ENCODE data around the gene FDXACB1.

The FDXACB1 gene

GRCh38 chr11:111841370-111842053 is 37.5 kb downstream of the FDXACB1 start:
- peak; percentile 84 for DNase-seq

DNA sequence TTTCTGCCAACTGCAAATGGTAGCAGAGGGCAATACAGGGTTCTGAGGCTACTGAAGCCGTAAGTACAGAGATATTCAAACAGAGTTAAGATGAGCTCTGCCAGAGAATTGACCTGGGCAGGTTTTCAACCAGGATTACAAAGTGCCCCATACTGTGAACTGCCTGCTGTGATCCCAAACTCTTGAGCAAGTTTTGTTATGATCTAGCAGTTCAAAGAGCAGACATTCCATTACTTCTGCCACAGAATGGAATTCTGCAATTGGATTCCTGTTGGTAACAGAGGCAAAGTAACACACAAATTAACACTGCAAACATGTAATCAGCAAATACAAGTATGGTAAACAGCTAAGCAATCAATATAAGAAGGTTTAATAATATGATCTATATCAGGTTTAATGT is 38.8 kb downstream of the FDXACB1 start:
- DNase-seq, result no peak

DNA sequence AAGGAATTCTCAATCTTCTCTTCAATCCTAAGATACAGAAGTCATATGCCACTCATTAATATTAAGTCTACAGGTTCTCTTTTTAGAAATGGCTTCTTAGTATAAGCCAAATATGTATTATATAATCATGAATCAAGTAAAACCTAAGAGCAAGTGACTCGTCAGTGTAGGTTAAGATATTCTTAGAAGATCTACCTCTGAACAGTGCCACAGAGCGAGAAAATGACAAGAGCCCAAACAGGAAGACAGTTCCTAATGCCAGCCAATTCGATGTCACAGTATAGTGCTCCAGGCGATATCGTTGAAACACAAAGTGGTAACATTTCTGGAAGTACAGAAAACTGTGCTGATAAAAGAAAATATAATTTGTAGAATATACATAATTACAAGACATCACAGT is 40.9 kb downstream of the FDXACB1 start:
- DNase-seq, result no peak

GRCh38 chr11:111837366-111837891 is 41.5 kb downstream of the FDXACB1 start:
- no peak for DNase-seq

DNA sequence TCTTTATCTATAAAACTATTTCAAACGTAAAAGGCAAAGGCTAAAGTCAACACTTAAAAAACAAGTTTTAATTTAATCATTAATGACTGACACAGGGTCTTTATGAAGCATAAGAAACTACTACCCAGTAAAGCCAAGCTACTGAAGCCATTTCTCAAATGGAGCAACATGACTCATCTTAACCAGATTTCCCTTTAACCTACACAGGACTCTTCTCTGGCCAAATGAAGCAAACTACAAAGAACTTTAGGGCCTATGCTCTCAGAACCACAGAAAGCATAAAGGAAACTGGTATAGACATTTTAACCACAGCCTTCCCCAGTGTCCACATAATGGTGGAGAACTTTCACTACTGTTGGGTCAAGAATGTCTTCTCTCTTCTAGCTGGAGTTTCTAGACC is 42.2 kb downstream of the FDXACB1 start:
- DNase-seq, result no peak

DNA sequence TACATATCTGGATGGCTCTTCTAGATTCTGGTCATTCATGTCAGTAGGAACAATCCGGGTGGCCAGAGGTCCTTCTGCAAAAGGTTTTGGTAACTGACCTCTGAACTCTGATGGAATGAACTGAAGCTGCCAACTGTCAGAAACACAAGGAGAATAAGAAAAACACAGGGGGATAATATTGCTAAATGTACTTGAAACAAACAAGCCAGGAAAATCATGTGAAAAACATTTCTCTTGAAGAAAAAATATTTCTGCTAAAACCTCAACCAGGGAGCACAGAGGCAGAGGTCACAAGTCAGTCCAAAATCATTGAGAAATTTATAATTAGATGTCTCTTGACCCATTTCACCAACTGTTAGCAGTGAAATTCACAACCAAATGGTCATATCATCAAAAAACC is 42.8 kb downstream of the FDXACB1 start:
- no peak for DNase-seq

- DNase-seq, result no peak
Observed at GRCh38 chr11:111835665-111836064, 43.3 kb downstream of the FDXACB1 start.

DNA sequence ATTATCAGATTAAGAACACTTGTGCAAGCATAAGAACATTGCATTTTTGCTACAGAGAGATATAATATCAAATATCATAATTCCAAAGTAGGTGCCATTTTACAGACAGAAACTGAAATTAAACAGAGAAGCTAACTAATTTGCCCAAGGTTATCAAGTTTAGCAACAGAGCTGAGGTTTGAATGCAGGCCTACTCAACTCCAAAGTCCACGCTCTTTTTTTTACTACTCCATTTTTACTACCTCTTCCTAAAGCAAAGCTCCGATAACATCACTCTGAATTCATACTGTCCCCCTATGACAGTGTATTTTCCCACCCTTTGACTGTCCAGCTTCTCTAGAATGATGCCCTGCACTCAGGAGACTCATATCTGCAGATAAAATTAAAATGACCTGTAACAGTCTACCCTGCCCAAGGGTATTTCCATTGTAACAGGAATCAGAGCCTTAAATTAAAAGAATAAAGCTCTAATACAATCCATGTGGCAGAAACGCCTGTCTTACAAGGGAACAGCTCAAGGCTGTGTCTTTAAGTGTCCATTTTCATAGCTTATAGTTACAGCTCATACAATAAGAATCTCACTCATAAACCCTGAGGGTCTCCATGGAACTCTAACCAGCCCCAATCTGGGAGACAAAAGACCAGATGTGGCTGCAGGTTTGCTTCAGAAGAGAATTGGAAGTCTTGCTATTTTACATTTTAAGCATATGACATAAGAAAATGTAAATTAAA is 44.4 kb downstream of the FDXACB1 start:
- no peak for DNase-seq

DNA sequence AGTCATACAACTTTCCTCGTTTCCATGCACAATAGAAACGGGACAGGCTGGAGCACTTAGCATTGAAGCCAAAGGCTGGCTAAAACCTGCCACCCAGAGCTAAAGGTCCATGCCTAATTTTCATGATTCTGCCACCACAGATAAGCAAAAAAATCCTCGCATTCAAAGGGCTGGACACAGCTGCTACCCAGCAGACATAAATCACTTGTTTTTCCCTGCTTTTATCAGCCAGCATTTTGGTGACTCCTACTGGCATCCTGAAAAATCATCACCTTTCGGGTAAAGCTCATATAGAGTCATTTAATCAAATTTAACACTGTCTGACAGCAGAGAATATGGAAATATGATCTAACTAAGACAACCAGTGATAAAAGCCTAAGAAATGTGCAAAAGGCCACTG is 45.4 kb downstream of the FDXACB1 start:
- peak; percentile 28 for DNase-seq

DNA sequence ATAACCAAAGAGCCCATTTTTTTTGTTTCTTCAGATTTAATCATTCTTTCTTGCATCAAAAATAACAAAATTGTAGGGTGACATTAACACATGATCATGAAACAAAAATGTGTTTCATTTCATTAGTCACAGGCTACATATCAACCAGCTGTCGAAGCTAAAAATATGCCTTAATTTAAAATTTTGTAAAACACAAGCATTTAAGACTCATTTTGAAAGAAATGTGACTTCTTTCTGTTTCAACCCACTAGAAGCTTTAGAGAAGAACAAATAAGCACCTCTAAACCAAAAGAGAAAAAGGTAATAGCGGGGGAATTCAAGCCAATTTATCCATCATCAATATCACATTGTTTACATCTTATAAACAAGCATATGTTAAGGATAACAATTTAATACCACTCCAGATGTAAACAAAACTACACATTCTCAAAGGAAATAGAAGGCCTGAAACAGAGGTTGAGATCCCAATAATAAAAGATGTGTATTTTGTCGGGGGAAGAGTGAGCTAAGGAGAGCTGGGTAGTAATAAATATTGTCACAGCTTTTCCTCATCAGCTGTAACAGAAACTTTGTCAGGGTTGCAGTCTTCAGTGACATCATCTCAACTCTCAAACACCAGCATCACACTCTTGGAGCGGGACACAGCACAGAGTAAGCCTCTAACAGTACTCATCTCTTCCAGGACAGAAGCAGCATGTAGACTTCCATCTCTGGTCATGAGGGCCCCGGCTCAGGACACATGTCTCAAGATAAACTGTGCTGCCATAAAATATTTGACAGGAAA is 49.6 kb downstream of the FDXACB1 start:
- no peak for DNase-seq

DNA sequence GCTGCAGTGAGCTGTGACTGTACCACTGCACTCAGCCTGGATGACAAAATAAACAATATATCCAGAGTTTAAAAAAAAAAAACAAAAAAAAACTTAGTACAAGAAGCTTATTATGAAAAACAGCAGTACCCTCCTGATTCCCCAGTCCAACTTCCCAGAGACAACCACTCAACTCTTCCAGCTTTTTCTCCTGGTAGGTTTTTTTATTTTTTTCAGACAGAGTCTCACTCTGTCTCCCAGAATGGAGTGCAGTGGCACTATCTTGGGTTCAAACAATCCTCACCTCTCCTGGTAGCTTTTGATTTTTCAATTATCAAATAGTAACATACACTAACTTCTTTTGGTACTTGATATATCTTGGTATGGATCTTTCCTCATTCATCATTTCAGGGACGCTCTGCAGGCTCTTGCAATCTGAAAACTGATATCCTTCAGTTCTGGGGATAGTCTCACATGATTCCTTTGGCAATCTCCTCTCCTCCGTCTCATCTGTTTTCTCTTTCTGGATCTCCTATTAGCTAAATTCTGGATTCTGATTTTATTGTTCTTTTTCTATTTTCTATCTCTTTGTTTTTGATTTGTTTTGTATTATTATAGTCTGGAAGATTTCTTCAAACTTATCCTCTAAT is 52.5 kb downstream of the FDXACB1 start:
- no peak for DNase-seq

All from NCI-H69 (cell line).